ENCODE results near the gene CNBD2.
"Not testable (repeated sequence)": the region's sequence is repeated elsewhere in the genome, so short reads cannot be mapped to it uniquely, and the experiment has no call there.

The CNBD2 gene

GRCh38 chr20:36018208-36018988, 50.0 kb downstream of the CNBD2 start:
- DNase-seq = no peak

GRCh38 chr20:36026131-36026530, 57.7 kb downstream of the CNBD2 start:
- DNase-seq = not testable (repeated sequence)

- no peak for DNase-seq
Observed at GRCh38 chr20:36028106-36028808, 59.9 kb downstream of the CNBD2 start.

- no peak for DNase-seq
Observed at GRCh38 chr20:36030149-36030548, 61.8 kb downstream of the CNBD2 start.

- no peak for DNase-seq
Observed at GRCh38 chr20:36031806-36032205, 63.4 kb downstream of the CNBD2 start.

GRCh38 chr20:36034875-36035274, 66.5 kb downstream of the CNBD2 start:
- DNase-seq = no peak

- DNase-seq = no peak
Observed at GRCh38 chr20:36035745-36036144, 67.4 kb downstream of the CNBD2 start.

- DNase-seq = no peak
Observed at GRCh38 chr20:36036688-36037087, 68.3 kb downstream of the CNBD2 start.

GRCh38 chr20:36040571-36040970, 72.2 kb downstream of the CNBD2 start:
- no peak for DNase-seq

- DNase-seq = no peak
Observed at GRCh38 chr20:36043441-36043840, 75.1 kb downstream of the CNBD2 start.

- DNase-seq = no peak
Observed at GRCh38 chr20:36043892-36044515, 75.6 kb downstream of the CNBD2 start.

GRCh38 chr20:36045373-36045714, 77.0 kb downstream of the CNBD2 start:
- DNase-seq = no peak

- not testable (repeated sequence) for DNase-seq
Observed at GRCh38 chr20:36046073-36046798, 77.8 kb downstream of the CNBD2 start.

- DNase-seq = not testable (repeated sequence)
Observed at GRCh38 chr20:36049408-36049807, 81.0 kb downstream of the CNBD2 start.

- DNase-seq = peak in 55 of 56 donors; percentile 57 to 95 (median 86)
Observed at GRCh38 chr20:36050436-36051317, 82.3 kb downstream of the CNBD2 start.

- peak in 7 of 56 donors; percentile 2 to 21 (median 4) for DNase-seq
Observed at GRCh38 chr20:36051318-36052116, 83.1 kb downstream of the CNBD2 start.

GRCh38 chr20:36052117-36052513, 83.7 kb downstream of the CNBD2 start:
- no peak for DNase-seq

GRCh38 chr20:36053863-36054518, 85.6 kb downstream of the CNBD2 start:
- not testable (repeated sequence) for DNase-seq

- no peak for DNase-seq
Observed at GRCh38 chr20:36055145-36055544, 86.8 kb downstream of the CNBD2 start.
